Urothelium cell line (cell line): ENCODE results near the gene CCDC9B.

Experiments used
- DNase-seq: peaks from one replicate; pipeline ENCODE4 v3.0.0; 2011; ENCODE audit warnings: low spot score, mixed read lengths
- FAIRE-seq: peaks from 2 replicates; lab custom pipeline; 2011; peaks lifted over from hg19 to GRCh38; lab: Jason Lieb, UNC

CCDC9B gene

GRCh38 chr15:40345867-40346578 lies 5.3 kb upstream of the CCDC9B start:
- DNase-seq (no peak), FAIRE-seq (no peak)

DNA sequence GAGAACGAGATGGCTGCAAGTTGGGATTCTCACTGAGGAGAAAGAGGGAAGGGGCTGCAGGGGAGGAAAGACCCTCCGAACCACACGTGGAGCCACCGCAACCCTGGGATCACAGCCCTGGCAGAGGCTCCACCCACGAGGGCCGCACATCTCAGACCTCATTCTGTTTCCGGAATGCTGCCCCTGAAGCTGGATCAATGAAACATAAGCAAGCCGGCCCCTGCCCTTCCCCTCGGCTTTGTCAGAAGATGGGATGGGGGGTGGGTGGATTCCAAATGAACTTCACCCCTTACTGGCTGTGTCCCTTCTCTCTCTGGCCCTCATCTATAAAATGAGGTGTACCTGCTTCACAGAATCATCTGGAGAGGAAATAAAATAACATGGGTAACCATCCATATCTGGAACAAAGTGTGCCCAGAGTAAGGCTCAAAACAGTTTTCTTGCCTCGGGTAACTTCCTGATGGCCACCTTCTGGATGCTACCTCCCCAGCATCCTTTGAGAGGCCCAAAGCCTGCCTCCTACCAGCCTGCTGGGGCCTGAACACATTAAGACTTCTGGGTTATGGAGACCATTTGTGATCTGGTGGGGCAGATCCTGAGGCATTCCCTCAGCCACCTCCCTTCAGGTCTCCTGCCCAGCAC lies 4.6 kb upstream of the CCDC9B start:
- DNase-seq: no peak
- FAIRE-seq: no peak

DNA sequence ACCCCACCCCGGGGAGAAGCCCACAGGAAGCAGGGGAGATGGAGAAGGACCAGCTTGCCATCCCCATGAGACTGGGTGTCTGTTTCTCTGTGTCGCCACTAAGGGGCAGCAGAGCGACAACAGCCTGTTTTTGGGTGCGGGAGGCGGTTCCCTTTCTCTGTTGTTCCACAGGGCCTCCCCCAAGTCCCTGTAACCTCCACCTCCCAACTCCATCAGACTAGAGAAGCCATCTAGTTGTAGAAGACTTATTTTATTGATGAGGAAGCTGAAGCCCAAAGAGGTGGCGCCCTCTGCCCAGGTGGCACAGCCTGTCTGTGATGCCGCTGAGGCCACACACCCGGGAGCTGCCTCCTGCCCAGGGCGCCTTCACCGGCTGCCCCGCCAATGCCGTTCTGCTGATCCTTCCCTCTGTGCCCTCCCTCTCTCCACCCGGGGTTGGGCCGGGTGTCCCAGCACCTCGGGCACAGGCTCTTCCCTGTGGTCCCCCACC lies 3.9 kb upstream of the CCDC9B start:
- FAIRE-seq: no peak

DNA sequence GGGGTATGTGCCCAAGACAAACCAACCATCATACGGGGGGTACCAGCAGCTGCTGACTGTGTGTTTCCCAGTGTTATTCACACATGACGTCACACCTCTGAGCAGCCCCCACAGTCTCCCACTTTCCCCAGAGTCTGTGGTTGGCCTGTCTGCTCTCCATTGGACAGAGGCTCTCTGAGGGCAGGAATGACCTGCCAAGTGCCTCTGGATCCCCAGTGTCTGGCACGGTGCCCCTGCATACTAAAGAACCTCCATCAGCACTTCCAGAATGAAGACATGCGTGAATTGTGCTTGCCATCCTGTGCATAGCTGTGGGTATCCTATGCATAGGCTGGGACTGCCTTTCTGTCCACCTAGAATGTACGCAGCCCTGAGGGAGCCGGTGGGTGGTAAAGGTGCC lies 3.5 kb upstream of the CCDC9B start:
- FAIRE-seq (no peak), DNase-seq (no peak)

More for the DNA sequence above, 3.9 kb upstream of the CCDC9B start:
- DNase-seq: peak; percentile 63

DNA sequence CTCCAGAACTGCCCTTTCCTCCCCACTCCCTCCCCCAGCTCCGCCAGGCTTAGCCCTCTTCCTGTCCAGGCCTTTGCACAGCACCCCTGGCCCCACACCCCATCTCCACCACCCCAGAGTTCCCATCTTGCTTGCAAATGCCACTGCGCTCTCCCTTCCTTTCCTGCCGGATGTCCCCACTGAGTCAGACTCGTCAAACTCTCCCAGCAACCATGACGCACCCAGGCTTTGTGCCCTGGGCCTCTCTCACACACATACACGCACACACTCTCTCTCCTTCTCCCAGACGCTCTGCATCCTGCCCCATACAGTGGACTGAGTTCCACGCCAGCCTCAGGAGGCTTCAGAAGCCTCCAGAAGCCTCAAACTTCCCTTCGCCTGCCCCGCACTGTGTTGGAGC lies 2.8 kb upstream of the CCDC9B start:
- FAIRE-seq: peak; percentile 85

GRCh38 chr15:40342416-40343320 lies 1.9 kb upstream of the CCDC9B start:
- no peak for DNase-seq
- peak; percentile 27 for FAIRE-seq

More for the DNA sequence above, 2.8 kb upstream of the CCDC9B start:
- peak; percentile 82 for DNase-seq

GRCh38 chr15:40340038-40340739 lies 550 bp downstream of the CCDC9B start:
- FAIRE-seq: no peak
- DNase-seq: peak; percentile 40

DNA sequence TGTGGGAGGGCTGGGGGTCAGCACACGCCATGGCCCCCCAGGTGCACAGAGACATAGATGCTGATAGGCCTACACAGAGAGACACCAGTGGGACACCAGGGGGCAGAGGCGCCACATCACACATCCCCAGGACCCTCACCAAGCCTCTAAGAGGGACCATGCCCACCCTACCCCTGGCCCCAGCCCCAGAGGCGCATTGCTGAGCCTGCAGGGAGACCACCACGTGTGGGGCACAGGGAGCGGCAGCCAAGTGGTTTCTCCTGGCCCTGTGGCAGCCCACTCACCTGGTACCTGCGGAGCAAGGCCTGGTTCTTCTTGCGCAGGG lies 1.2 kb downstream of the CCDC9B start:
- DNase-seq (no peak), FAIRE-seq (peak; percentile 9)

GRCh38 chr15:40338921-40339620 lies 1.7 kb downstream of the CCDC9B start:
- FAIRE-seq (peak; percentile 87), DNase-seq (peak; percentile 94)

DNA sequence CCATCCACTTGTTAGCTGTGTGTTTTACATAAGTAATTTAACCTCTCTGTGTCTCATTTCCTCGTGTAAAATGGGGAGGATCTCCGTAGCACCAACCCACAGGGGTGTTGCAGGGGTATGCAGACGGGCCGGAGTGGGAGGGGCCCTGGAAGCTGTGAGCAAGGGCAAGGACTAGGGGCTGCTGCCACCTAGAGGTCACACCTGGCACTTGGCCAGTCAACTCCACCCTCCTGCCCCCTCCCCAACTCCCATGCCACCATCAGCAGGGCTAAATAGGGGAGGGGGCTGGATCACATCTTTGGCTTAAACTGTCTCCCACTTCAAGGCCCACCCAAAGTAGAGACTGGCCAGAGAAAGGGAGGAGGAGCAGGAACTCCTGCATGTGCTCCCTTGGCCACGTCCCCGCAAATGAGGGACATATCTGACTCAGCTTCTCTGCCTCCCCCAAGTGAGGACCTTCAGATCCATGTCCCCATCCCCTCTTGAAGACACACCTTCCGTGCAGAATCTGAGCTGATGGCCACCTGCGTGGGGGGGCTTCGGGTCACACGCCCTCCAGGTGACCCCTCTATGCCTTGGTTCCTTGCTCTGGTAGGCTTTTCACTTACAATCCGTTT lies 2.6 kb downstream of the CCDC9B start:
- FAIRE-seq (peak; percentile 91), DNase-seq (peak; percentile 89)

DNA sequence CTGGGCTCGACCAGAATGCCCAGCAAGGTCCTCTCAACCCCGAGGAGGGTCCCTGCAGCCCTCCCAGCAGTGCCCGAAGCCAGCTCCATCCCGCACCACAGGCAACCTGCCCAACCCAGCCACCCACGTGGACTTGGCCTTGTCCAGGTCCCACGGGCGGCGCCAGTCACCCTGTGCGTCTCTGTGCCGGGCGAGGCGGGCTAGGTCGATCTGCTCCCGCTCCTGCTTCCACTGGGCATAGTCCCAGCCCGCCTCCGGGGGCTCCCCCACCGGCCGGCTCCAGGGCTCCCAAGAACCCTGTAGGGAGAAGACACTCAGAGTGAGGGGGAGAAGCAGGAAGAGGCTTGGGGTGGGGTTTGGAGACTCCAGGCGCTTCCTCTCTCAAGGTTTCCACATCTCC lies 3.1 kb downstream of the CCDC9B start:
- DNase-seq (no peak), FAIRE-seq (no peak)

DNA sequence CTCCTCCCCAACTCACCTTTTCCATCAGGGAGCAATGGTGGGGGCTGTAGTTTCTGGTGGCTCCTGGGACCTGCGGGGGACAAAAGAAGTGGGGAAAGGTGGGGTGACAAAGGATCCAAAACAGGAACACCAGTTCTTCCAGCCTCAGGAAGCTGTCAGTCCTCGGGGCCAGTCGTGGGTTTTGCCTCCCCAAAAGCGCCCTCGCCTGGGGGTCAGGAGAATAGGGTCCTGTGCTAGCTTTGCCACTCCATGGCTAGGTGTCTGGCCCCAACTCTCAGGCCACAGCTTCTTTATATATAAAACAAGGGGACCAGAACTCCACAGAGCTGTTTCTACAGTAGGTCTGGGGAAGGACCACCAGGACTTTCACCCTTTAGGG lies 4.0 kb downstream of the CCDC9B start:
- FAIRE-seq (no peak), DNase-seq (no peak)

GRCh38 chr15:40335938-40336743 lies 4.6 kb downstream of the CCDC9B start:
- DNase-seq: no peak
- FAIRE-seq: no peak

- no peak for DNase-seq
- FAIRE-seq: no peak
These were observed 5.6 kb downstream of the CCDC9B start for GRCh38 chr15:40334941-40335795.

- no peak for DNase-seq
- FAIRE-seq: no peak
These were observed 6.2 kb downstream of the CCDC9B start for GRCh38 chr15:40334541-40334940.

GRCh38 chr15:40333922-40334492 lies 6.7 kb downstream of the CCDC9B start:
- DNase-seq (no peak), FAIRE-seq (no peak)

DNA sequence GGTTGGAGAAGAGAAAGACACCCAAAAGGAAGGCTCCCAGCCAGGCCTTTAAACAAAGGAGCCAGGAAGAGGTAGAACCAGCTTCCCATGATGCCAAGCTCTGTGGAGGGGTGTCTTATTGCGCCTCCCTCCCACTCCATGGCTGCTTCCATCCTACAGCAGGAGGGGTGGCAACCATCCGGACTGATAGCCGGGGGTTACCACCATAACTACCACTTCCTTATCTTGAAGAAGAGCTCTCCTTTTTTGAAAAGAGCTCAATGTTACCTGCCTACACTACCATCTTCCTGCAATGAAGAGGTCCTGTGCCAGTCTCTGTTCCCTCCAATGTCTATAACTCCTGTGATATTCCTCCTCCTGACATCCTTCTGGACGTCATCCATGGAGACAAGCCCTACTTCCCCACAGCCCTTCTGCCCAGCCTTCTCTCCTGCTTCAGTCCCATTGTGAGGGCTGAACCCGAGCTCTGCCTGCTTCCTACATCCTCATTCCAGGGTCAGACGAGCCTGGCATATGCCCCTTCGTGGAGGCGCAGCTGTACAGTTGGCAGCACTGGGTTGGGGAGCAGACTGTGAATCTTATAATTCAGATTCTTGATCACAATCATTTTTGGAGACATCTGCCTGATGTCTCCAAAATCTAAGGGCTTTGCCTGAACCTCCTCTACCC lies 8.5 kb downstream of the CCDC9B start:
- DNase-seq (no peak), FAIRE-seq (no peak)
